Measurements from ENCODE around the gene TMEM209.

TMEM209 gene

GRCh38 chr7:130134726-130135125 is 70.5 kb downstream of the TMEM209 start:
- Histone ChIP-seq H3K27me3 (ENCODE audit: insufficient read depth, low read length, poor library complexity, severe bottlenecking) (no peaks in the 10 kb centered on the region), H3K4me1 (ENCODE audit: insufficient read depth, low read length, poor library complexity, severe bottlenecking) (peaks cover 21% of the 10 kb centered on the region), H3K36me3 (ENCODE audit: insufficient read depth, low read length) (peaks cover 22% of the 10 kb centered on the region; the same call in 1 of the 2 replicates), H2AFZ (ENCODE audit: low read length) (no peak overlapping the region), H3K9me2 (replicated peaks; ENCODE audit: low read depth, low read length) (no peaks in the 10 kb centered on the region), H3K4me3 (ENCODE audit: low read length, poor library complexity, severe bottlenecking) (no peak overlapping the region), H3K9me3 (ENCODE audit: insufficient read depth, low read depth, low read length) (no peaks in the 10 kb centered on the region), H3K79me2 (ENCODE audit: insufficient read depth, low read length) (no peaks in the 10 kb centered on the region), H3F3A (ENCODE audit: low read depth) (no peaks in the 10 kb centered on the region), H4K20me1 (ENCODE audit: insufficient read depth, low read length, poor library complexity, severe bottlenecking) (no peaks in the 10 kb centered on the region), H3K9ac (ENCODE audit: low read depth, low read length, poor library complexity, severe bottlenecking) (no peak overlapping the region), H3K4me2 (ENCODE audit: low read depth, low read length, poor library complexity, severe bottlenecking) (no peak overlapping the region)
- TF ChIP-seq CTCF (conservative IDR thresholded peaks at IDR 0.05; ENCODE audit: low read length) (no peak), EZH2phosphoT487 (IDR thresholded peaks at IDR 0.05; ENCODE audit: borderline replicate concordance) (no peak)

- TF ChIP-seq CTCF (conservative IDR thresholded peaks at IDR 0.05; ENCODE audit: low read length) (no peak), EZH2phosphoT487 (IDR thresholded peaks at IDR 0.05; ENCODE audit: borderline replicate concordance) (no peak)
- H3K9ac ChIP-seq (ENCODE audit: low read depth, low read length, poor library complexity, severe bottlenecking) = no peak overlapping the region
- peaks cover 21% of the 10 kb centered on the region for H3K4me1 ChIP-seq (ENCODE audit: insufficient read depth, low read length, poor library complexity, severe bottlenecking)
- no peak overlapping the region for H3K4me2 ChIP-seq (ENCODE audit: low read depth, low read length, poor library complexity, severe bottlenecking)
- H3K27me3 ChIP-seq (ENCODE audit: insufficient read depth, low read length, poor library complexity, severe bottlenecking) = no peaks in the 10 kb centered on the region
- no peak overlapping the region for H2AFZ ChIP-seq (ENCODE audit: low read length)
- no peaks in the 10 kb centered on the region for H3F3A ChIP-seq (ENCODE audit: low read depth)
- no peak overlapping the region for H3K4me3 ChIP-seq (ENCODE audit: low read length, poor library complexity, severe bottlenecking)
- peaks cover 28% of the 10 kb centered on the region; the same call in 1 of the 2 replicates for H3K36me3 ChIP-seq (ENCODE audit: insufficient read depth, low read length)
- H3K9me2 ChIP-seq (replicated peaks; ENCODE audit: low read depth, low read length) = no peaks in the 10 kb centered on the region
- no peaks in the 10 kb centered on the region for H4K20me1 ChIP-seq (ENCODE audit: insufficient read depth, low read length, poor library complexity, severe bottlenecking)
- no peaks in the 10 kb centered on the region for H3K79me2 ChIP-seq (ENCODE audit: insufficient read depth, low read length)
- H3K9me3 ChIP-seq (ENCODE audit: insufficient read depth, low read depth, low read length) = no peaks in the 10 kb centered on the region
These were observed 71.0 kb downstream of the TMEM209 start for GRCh38 chr7:130134106-130134636.

GRCh38 chr7:130133029-130133782 is 72.0 kb downstream of the TMEM209 start:
- Histone ChIP-seq H3K36me3 (ENCODE audit: insufficient read depth, low read length) (peaks cover 31% of the 10 kb centered on the region; the same call in 1 of the 2 replicates), H4K20me1 (ENCODE audit: insufficient read depth, low read length, poor library complexity, severe bottlenecking) (no peaks in the 10 kb centered on the region), H3K9me2 (replicated peaks; ENCODE audit: low read depth, low read length) (no peaks in the 10 kb centered on the region), H3K9ac (ENCODE audit: low read depth, low read length, poor library complexity, severe bottlenecking) (no peak overlapping the region), H3K4me1 (ENCODE audit: insufficient read depth, low read length, poor library complexity, severe bottlenecking) (peaks cover 21% of the 10 kb centered on the region), H3K4me2 (ENCODE audit: low read depth, low read length, poor library complexity, severe bottlenecking) (no peak overlapping the region), H3F3A (ENCODE audit: low read depth) (no peaks in the 10 kb centered on the region), H2AFZ (ENCODE audit: low read length) (no peak overlapping the region), H3K79me2 (ENCODE audit: insufficient read depth, low read length) (no peaks in the 10 kb centered on the region), H3K27me3 (ENCODE audit: insufficient read depth, low read length, poor library complexity, severe bottlenecking) (no peaks in the 10 kb centered on the region), H3K9me3 (ENCODE audit: insufficient read depth, low read depth, low read length) (no peaks in the 10 kb centered on the region), H3K4me3 (ENCODE audit: low read length, poor library complexity, severe bottlenecking) (no peak overlapping the region)
- TF ChIP-seq CTCF (conservative IDR thresholded peaks at IDR 0.05; ENCODE audit: low read length) (no peak), EZH2phosphoT487 (IDR thresholded peaks at IDR 0.05; ENCODE audit: borderline replicate concordance) (no peak)
